WERI-Rb-1 (cell line): ENCODE data around the gene GALNT1.
A peak's percentile ranks its signal among the peaks of the same experiment; 100 is the strongest.

ENCODE experiments used
- DNase-seq: peaks from one replicate; pipeline ENCODE4 v3.0.0-alpha.2; 2020
- H3K27ac ChIP-seq: fragments of 250-450 bp; sonication (Bioruptor Pico); 2 replicates; pipeline ENCODE4 v1.5.1; 2020; ENCODE audit warnings: mild to moderate bottlenecking, moderate library complexity
- H3K27me3 ChIP-seq: fragments of 250-450 bp; sonication (Bioruptor Pico); 2 replicates; pipeline ENCODE4 v1.5.1; 2021; ENCODE audit warnings: mild to moderate bottlenecking, low read depth, moderate library complexity; ENCODE audit not compliant: insufficient read depth, severe bottlenecking
- H3K36me3 ChIP-seq: fragments of 250-450 bp; sonication (Bioruptor Pico); 2 replicates; pipeline ENCODE4 v1.5.1; 2020; ENCODE audit warnings: mild to moderate bottlenecking, moderate library complexity
- H3K4me3 ChIP-seq: 2 replicates; pipeline ENCODE4 v1.5.1; 2011; ENCODE audit warnings: low read depth, mild to moderate bottlenecking, control low read depth, low read length
- H3K9me3 ChIP-seq: fragments of 250-450 bp; sonication (Bioruptor Pico); 2 replicates; pipeline ENCODE4 v1.5.1; 2021; ENCODE audit warnings: mild to moderate bottlenecking, moderate library complexity; ENCODE audit not compliant: severe bottlenecking
- TF ChIP-seq, protein P1 (sequence below): IDR thresholded peaks from 2 replicates; pipeline ENCODE4 v1.5.1; 2011; ENCODE audit warnings: low read depth, mild to moderate bottlenecking, control low read depth, inconsistent platforms, low read length

GALNT1 gene

DNA sequence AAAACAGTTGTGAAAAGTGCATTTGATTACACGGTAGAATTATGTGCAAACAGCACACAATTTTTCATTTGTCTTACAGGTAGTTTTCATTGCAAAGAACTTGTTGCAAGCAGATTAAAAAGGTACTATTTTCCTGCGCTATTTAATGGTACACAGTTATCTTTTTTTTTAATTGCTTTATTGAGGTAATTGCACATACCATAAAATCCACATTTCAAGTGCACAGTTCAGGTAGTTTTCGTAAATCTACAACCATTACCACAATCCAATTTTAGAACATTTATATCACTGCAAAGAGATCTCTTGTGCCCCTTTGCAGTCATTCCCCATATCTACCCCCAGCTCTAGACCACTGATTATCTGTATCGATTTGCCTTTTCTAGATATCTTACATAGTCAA, 2.6 kb upstream of the GALNT1 start:
- no peaks in the 10 kb centered on the region for H3K27me3 ChIP-seq
- TF ChIP-seq, protein P1, sequence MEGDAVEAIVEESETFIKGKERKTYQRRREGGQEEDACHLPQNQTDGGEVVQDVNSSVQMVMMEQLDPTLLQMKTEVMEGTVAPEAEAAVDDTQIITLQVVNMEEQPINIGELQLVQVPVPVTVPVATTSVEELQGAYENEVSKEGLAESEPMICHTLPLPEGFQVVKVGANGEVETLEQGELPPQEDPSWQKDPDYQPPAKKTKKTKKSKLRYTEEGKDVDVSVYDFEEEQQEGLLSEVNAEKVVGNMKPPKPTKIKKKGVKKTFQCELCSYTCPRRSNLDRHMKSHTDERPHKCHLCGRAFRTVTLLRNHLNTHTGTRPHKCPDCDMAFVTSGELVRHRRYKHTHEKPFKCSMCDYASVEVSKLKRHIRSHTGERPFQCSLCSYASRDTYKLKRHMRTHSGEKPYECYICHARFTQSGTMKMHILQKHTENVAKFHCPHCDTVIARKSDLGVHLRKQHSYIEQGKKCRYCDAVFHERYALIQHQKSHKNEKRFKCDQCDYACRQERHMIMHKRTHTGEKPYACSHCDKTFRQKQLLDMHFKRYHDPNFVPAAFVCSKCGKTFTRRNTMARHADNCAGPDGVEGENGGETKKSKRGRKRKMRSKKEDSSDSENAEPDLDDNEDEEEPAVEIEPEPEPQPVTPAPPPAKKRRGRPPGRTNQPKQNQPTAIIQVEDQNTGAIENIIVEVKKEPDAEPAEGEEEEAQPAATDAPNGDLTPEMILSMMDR: no peak

DNA sequence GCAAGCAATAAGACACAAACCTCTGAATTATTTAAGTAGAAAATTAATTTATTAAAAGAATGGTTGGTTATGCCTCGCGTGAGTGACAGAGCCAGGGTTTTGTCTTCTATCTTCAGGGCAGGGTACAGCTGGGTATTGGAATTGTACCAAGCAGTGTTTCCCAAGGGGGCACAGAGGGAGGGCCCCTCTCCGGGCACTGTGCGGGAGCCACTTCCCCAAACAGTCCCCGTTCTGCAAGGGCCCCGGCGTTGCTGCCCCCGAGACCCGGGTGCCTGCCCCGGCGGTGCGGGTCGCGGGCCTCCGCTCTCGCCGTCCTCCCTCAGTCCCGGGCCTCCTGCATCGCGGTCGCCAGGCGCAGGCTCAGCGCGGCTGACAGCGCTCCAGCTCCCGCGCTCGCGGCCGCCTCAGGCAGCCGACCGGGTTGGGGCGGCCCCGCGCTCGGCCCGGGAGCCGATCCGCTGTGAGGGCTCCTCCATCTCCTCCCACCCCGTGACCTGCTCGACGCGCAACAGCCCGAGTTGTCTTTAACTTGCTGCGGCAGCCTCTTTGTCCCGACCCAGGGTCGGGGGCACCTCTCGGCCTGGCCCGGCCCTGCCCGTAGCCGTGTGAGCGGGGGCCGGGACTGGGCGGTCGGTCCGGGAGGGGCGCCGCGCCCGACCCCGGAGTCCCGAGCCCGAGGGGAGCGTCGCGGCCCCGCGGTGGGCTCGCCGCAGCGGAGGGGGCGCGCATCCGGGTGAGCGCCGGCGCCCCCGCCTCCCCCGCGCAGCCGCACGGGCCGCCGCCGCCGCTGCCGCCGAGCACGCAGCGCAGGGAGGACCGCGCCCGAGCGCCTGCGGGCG, 620 bp upstream of the GALNT1 start:
- peak; percentile 66 for DNase-seq
- peaks cover 4% of the 10 kb centered on the region for H3K9me3 ChIP-seq
- H3K27me3 ChIP-seq: no peaks in the 10 kb centered on the region
- TF ChIP-seq, protein P1: no peak
- peak overlapping the region; percentile 80 for H3K27ac ChIP-seq
- no peaks in the 10 kb centered on the region for H3K36me3 ChIP-seq
- peak overlapping the region; percentile 71 for H3K4me3 ChIP-seq

More for the DNA sequence above, 2.6 kb upstream of the GALNT1 start:
- DNase-seq: no peak
- Histone ChIP-seq H3K4me3 (no peak overlapping the region), H3K36me3 (no peaks in the 10 kb centered on the region), H3K27ac (no peak overlapping the region), H3K9me3 (peaks cover 4% of the 10 kb centered on the region)

DNA sequence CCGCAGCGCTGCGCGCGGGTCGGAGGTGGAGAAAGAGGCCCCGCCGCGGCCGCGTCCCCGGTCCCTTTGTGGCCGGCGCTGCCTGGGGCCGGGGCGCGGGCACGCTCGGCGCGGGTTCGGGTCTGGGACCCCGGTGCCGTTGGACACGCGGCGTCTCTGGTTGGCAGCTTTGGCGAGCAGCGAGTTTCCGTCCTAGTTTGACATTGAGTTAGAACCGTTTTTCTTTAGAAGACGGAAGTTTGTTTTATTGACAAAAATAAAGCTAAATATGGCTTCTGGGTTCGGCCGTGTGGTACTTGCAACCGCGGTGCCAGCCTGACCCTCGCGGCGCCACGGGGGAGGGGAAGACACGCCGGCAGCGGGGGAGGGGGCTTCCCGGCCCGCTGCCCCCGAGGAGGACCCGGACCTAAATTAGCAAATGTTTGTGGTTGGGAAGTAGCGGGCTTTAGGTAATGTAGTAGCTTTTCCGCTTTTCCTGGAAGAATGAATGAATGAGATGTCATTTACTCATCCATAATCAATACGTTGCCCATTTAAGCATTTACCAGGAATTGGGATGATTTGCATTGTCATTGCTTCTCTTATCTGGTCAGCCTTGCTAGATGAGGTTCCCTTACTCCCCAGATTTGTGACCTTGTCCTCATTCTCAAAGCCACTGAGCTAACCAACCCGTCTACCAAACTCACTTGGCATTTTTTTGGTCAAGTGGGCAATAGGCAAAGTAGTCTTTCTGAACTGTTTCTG, 530 bp downstream of the GALNT1 start:
- Histone ChIP-seq H3K36me3 (no peaks in the 10 kb centered on the region), H3K9me3 (no peaks in the 10 kb centered on the region), H3K4me3 (peak overlapping the region; percentile 78), H3K27ac (peak overlapping the region; percentile 66), H3K27me3 (no peaks in the 10 kb centered on the region)
- peak; percentile 22 for DNase-seq
- TF ChIP-seq, protein P1: no peak

DNA sequence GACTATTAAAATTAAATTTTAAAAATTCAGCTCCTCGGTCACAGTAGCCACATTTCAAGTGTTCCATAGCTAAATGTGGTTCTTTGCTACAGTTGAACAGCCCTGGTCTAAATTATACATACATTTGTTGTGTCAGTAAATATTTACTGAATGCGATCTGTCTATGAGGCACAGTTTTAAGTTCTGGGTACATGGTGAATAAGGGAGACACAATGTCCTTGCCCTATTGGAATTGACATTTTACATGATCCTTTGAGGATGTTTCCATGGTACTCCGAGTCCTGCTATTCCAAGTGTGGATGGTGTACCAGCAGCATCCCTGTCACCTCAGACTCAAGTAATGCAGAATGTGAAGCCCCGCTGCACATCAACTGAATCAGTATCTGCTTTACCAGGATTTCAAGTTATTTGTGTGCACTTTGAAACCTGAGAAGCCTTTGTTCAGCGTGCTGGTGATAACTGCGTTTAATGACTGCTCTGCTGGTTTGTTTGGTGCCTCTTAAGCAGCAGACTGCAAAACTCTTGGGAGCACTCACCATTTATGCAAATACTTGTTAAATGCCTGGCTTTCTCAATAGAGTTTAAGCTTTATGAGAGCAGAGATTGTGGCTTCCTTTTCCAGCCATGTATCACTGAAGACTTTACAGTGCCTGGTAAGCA, 1.5 kb downstream of the GALNT1 start:
- DNase-seq: no peak
- Histone ChIP-seq H3K27me3 (no peaks in the 10 kb centered on the region), H3K9me3 (no peaks in the 10 kb centered on the region), H3K36me3 (no peaks in the 10 kb centered on the region), H3K4me3 (no peak overlapping the region), H3K27ac (no peak overlapping the region)
- TF ChIP-seq, protein P1: no peak

DNA sequence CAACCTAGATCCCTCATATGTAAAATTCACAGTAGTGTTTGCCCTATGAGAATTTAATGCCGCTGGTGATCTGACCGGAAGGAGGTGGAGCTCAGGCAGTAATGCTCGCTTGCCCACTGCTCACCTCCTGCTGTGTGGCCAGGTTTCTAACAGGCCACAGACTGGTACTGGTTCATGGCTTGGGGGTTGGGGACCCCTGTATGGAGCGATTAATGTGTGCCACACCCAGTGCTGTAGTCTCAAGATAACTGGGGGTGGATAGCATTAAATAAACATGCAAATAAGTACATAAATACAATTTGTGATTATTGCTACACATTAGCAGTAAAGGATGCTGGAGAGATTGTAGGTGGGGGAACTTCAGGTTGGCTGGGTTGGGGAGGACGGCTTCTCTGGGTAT, 3.2 kb downstream of the GALNT1 start:
- no peak overlapping the region for H3K4me3 ChIP-seq
- no peaks in the 10 kb centered on the region for H3K9me3 ChIP-seq
- no peaks in the 10 kb centered on the region for H3K36me3 ChIP-seq
- no peaks in the 10 kb centered on the region for H3K27me3 ChIP-seq
- TF ChIP-seq, protein P1: no peak
- no peak overlapping the region for H3K27ac ChIP-seq
- no peak for DNase-seq
